OCI-LY7 (cell line): ENCODE results near the gene GALNTL6. TPM values are rescaled to one million over a fixed set of nuclear protein-coding genes. Genes with fewer than 3 reads are reported as not detected.

Experiments
- BruUV-seq: library from RNA; stranded (reverse); fragments of 400-500 nt; replicated peaks from 2 replicates; lab custom pipeline; 2021; lab: Mats Ljungman, UMichigan
- CTCF ChIA-PET: fragments of 300-600 bp; sonication (Branson Sonifier 250); formaldehyde crosslinking; loops from one replicate; lab custom pipeline; 2022; ENCODE audit warnings: antibody characterized with exemption; ENCODE audit not compliant: unreplicated experiment; lab: Charles Lee
- POLR2A ChIA-PET: fragments of 300-600 bp; sonication (Branson Sonifier 250); formaldehyde crosslinking; loops from one replicate; lab custom pipeline; 2022; ENCODE audit warnings: antibody characterized with exemption; lab: Charles Lee
- DNase-seq: peaks from one replicate; pipeline ENCODE4 v3.0.0-alpha.2; 2015; ENCODE audit warnings: low spot score
- H2AFZ ChIP-seq: fragments of 200-600 bp; sonication (generic), shearing (Covaris generic); 2 replicates; pipeline ENCODE4 v1.6.1; 2014; ENCODE audit warnings: mild to moderate bottlenecking, antibody characterized with exemption, low read length, moderate library complexity
- H3K27ac ChIP-seq: fragments of 200-600 bp; sonication (generic); 2 replicates; pipeline ENCODE4 v1.5.1; 2014; ENCODE audit warnings: mixed run types, low read depth, mild to moderate bottlenecking, moderate library complexity, low read length, inconsistent platforms; ENCODE audit not compliant: poor library complexity, severe bottlenecking
- H3K36me3 ChIP-seq: fragments of 200-600 bp; sonication (generic); 2 replicates; pipeline ENCODE4 v1.6.1; 2014; ENCODE audit warnings: mild to moderate bottlenecking, antibody characterized with exemption, low read length, moderate library complexity, mixed read lengths; ENCODE audit not compliant: insufficient read depth
- H3K4me1 ChIP-seq: fragments of 200-600 bp; sonication (generic); 2 replicates; pipeline ENCODE4 v1.5.1; 2014; ENCODE audit warnings: mild to moderate bottlenecking, low read length; ENCODE audit not compliant: insufficient read depth, poor library complexity, severe bottlenecking
- H3K4me2 ChIP-seq: fragments of 200-600 bp; sonication (generic); 2 replicates; pipeline ENCODE4 v1.6.1; 2014; ENCODE audit warnings: mild to moderate bottlenecking, low read length
- H3K4me3 ChIP-seq: fragments of 200-600 bp; sonication (generic); 2 replicates; pipeline ENCODE4 v1.5.1; 2014; ENCODE audit warnings: mild to moderate bottlenecking, low read depth, low read length; ENCODE audit not compliant: poor library complexity, severe bottlenecking
- H3K79me2 ChIP-seq: fragments of 200-600 bp; sonication (generic); 2 replicates; pipeline ENCODE4 v1.6.1; 2016; ENCODE audit warnings: low read depth, mild to moderate bottlenecking, low read length, moderate library complexity, mixed read lengths; ENCODE audit not compliant: insufficient read depth
- H3K9me2 ChIP-seq: fragments of 200-600 bp; sonication (generic); 2 replicates; pipeline ENCODE4 v1.6.1; 2016; ENCODE audit warnings: mild to moderate bottlenecking, low read length, mixed read lengths; ENCODE audit not compliant: insufficient read depth
- H3K9me3 ChIP-seq: fragments of 200-600 bp; sonication (generic); 2 replicates; pipeline ENCODE4 v1.6.1; 2014; ENCODE audit warnings: mild to moderate bottlenecking, mixed run types, low read length, mixed read lengths
- H4K20me1 ChIP-seq: fragments of 200-600 bp; sonication (generic); 2 replicates; pipeline ENCODE4 v1.6.1; 2014; ENCODE audit warnings: mild to moderate bottlenecking, antibody characterized with exemption, low read length, moderate library complexity, mixed read lengths; ENCODE audit not compliant: insufficient read depth
- EZH2phosphoT487 ChIP-seq: fragments of 200-600 bp; sonication (generic); IDR thresholded peaks from 2 replicates; pipeline ENCODE4 v1.6.1; 2018; ENCODE audit warnings: low read depth, borderline replicate concordance, mild to moderate bottlenecking, mixed run types, antibody characterized with exemption, low read length, moderate library complexity, mixed read lengths
- intact Hi-C: fragments of 100-400 bp; cut with micrococcal nuclease; formaldehyde crosslinking; loops from one replicate; pipeline ENCODE4 v1.10.0; 2022; ENCODE audit not compliant: unreplicated experiment
- total RNA-seq, 2 experiments: library from RNA; depleted of rRNA in 1 of 2; stranded (reverse); fragments of >200 nt in 1 of 2; shearing (Covaris generic) in 1 of 2; gene quantifications; 2 replicates each; pipeline ENCODE4 v1.2.3, GENCODE V29; 2014 to 2022
- TF ChIP-seq, protein P1 (sequence below): fragments of 200-600 bp; sonication (generic); conservative IDR thresholded peaks from 2 replicates; pipeline ENCODE4 v1.5.1; 2014; ENCODE audit warnings: mild to moderate bottlenecking, antibody characterized with exemption, low read length, moderate library complexity, mixed read lengths

GALNTL6 gene
- total RNA-seq, 2 experiments from 2014 or later, result not detected

GRCh38 chr4:172245516-172245915 lies 432.3 kb downstream of the GALNTL6 start:
- no TSS peak for BruUV-seq
- no peak overlapping the region for H3K27ac ChIP-seq
- H3K9me3 ChIP-seq, result no peaks in the 10 kb centered on the region
- H3K79me2 ChIP-seq, result no peaks in the 10 kb centered on the region
- no peak for TF ChIP-seq EZH2phosphoT487
- TF ChIP-seq, protein P1, sequence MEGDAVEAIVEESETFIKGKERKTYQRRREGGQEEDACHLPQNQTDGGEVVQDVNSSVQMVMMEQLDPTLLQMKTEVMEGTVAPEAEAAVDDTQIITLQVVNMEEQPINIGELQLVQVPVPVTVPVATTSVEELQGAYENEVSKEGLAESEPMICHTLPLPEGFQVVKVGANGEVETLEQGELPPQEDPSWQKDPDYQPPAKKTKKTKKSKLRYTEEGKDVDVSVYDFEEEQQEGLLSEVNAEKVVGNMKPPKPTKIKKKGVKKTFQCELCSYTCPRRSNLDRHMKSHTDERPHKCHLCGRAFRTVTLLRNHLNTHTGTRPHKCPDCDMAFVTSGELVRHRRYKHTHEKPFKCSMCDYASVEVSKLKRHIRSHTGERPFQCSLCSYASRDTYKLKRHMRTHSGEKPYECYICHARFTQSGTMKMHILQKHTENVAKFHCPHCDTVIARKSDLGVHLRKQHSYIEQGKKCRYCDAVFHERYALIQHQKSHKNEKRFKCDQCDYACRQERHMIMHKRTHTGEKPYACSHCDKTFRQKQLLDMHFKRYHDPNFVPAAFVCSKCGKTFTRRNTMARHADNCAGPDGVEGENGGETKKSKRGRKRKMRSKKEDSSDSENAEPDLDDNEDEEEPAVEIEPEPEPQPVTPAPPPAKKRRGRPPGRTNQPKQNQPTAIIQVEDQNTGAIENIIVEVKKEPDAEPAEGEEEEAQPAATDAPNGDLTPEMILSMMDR, result no peak
- POLR2A ChIA-PET, result no interaction called here
- intact Hi-C loops, result no loop called here
- DNase-seq, result no peak
- H2AFZ ChIP-seq, result no peak overlapping the region
- H3K4me1 ChIP-seq, result no peaks in the 10 kb centered on the region
- no peaks in the 10 kb centered on the region for H3K36me3 ChIP-seq
- no peaks in the 10 kb centered on the region for H3K9me2 ChIP-seq
- H3K4me3 ChIP-seq, result no peak overlapping the region
- no peak overlapping the region for H3K4me2 ChIP-seq
- CTCF ChIA-PET, result no interaction called here
- H4K20me1 ChIP-seq, result no peaks in the 10 kb centered on the region

DNA sequence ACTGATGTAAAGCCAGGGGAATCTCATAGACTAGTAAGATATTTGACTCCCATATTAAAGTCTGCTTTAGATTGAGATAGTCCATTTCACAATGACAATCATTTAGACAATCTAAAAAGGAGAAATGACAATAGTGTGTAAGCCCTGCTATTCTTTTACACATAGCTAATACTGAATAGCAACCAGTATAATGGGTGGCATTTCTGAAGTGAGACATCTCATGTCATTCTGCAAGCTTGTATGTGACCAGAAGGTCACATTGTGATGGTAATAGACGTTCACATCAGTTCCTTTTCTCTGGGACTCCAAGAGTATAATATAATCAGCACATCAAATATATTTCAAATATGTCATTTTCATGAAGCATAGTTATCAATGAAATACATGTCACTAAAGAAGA lies 440.2 kb downstream of the GALNTL6 start:
- no peaks in the 10 kb centered on the region for H4K20me1 ChIP-seq
- no peaks in the 10 kb centered on the region for H3K4me1 ChIP-seq
- H3K36me3 ChIP-seq, result no peaks in the 10 kb centered on the region
- DNase-seq, result no peak
- no peaks in the 10 kb centered on the region for H3K9me3 ChIP-seq
- CTCF ChIA-PET, result no interaction called here
- POLR2A ChIA-PET, result interaction anchor here (1.9 kb wide), 1 partner anchor 37 kb away, joined by 4 read pairs; no protein-coding TSS in a partner anchor
- no peak overlapping the region for H2AFZ ChIP-seq
- no peaks in the 10 kb centered on the region for H3K79me2 ChIP-seq
- BruUV-seq, result no TSS peak
- no peak overlapping the region for H3K4me2 ChIP-seq
- TF ChIP-seq EZH2phosphoT487, result no peak
- TF ChIP-seq, protein P1, result no peak
- no peaks in the 10 kb centered on the region for H3K9me2 ChIP-seq
- H3K27ac ChIP-seq, result no peak overlapping the region
- no peak overlapping the region for H3K4me3 ChIP-seq
- intact Hi-C loops, result no loop called here

DNA sequence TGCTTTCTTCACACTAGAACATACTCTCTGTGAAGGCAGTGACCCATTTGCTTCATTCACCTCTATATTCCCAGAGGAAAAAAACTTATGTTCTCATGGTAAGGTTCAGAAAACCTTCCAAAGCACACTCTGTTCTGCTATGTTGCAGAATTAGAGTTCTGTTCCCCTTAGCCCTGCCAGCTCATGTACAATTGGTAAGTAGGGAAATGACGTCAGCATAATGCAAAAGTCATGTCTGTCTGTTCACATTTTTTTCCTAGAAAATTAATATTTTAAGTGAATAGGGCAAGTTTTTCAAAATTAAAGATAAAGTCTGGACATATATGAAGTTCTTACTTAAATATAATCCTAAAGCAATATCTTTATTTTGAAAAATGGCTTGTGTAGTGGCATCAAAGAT lies 443.6 kb downstream of the GALNTL6 start:
- no peaks in the 10 kb centered on the region for H3K9me2 ChIP-seq
- no peak overlapping the region for H3K4me2 ChIP-seq
- CTCF ChIA-PET, result no interaction called here
- no peak for DNase-seq
- no TSS peak for BruUV-seq
- POLR2A ChIA-PET, result interaction anchor here (1.4 kb wide), 1 partner anchor 10 kb away, joined by 4 read pairs; no protein-coding TSS in a partner anchor
- H3K79me2 ChIP-seq, result no peaks in the 10 kb centered on the region
- intact Hi-C loops, result no loop called here
- no peaks in the 10 kb centered on the region for H3K9me3 ChIP-seq
- H3K4me1 ChIP-seq, result no peaks in the 10 kb centered on the region
- H3K27ac ChIP-seq, result no peak overlapping the region
- H2AFZ ChIP-seq, result no peak overlapping the region
- H4K20me1 ChIP-seq, result no peaks in the 10 kb centered on the region
- H3K4me3 ChIP-seq, result no peak overlapping the region
- no peaks in the 10 kb centered on the region for H3K36me3 ChIP-seq
- no peak for TF ChIP-seq EZH2phosphoT487
- TF ChIP-seq, protein P1, result no peak
